Measurements from ENCODE around the gene MIEF1. TPM values are rescaled to one million over a fixed set of nuclear protein-coding genes. Genes with fewer than 3 reads are reported as not detected.

Gene MIEF1
- total and polyA plus RNA-seq, 2 experiments from 2014 or later = 13.2 to 40.1 TPM

DNA sequence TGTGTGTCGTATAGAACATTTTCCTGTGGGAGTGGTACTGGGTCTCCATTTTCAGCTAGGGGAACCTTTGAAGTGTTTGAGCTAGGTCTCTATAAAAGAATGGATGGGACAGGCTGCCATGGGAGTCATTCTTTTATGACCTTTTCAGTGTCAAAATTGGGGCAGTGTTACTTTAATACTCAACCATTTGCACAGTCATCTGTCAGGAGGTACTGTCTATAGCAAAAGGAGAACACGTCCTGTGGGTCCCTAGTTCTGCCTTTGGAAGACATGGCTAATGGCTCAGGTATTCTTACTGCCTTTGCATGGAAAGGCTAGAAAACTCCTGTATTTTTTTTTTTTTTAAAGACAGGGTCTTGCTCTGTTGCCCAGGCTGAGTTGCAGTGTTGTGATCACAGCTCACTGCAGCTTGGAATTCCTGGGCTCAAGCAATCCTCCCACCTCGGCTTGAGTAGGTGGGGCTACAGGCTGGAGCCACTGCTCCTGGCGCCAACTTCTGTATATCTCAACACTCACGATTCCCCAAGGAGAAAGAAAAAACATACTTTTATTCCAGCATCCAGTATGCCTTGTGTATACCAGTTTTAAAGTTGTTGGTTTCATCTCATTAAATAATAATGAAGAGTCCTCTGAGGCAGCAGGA is 16.2 kb downstream of the MIEF1 start (continued):
- TF ChIP-seq, protein P1, sequence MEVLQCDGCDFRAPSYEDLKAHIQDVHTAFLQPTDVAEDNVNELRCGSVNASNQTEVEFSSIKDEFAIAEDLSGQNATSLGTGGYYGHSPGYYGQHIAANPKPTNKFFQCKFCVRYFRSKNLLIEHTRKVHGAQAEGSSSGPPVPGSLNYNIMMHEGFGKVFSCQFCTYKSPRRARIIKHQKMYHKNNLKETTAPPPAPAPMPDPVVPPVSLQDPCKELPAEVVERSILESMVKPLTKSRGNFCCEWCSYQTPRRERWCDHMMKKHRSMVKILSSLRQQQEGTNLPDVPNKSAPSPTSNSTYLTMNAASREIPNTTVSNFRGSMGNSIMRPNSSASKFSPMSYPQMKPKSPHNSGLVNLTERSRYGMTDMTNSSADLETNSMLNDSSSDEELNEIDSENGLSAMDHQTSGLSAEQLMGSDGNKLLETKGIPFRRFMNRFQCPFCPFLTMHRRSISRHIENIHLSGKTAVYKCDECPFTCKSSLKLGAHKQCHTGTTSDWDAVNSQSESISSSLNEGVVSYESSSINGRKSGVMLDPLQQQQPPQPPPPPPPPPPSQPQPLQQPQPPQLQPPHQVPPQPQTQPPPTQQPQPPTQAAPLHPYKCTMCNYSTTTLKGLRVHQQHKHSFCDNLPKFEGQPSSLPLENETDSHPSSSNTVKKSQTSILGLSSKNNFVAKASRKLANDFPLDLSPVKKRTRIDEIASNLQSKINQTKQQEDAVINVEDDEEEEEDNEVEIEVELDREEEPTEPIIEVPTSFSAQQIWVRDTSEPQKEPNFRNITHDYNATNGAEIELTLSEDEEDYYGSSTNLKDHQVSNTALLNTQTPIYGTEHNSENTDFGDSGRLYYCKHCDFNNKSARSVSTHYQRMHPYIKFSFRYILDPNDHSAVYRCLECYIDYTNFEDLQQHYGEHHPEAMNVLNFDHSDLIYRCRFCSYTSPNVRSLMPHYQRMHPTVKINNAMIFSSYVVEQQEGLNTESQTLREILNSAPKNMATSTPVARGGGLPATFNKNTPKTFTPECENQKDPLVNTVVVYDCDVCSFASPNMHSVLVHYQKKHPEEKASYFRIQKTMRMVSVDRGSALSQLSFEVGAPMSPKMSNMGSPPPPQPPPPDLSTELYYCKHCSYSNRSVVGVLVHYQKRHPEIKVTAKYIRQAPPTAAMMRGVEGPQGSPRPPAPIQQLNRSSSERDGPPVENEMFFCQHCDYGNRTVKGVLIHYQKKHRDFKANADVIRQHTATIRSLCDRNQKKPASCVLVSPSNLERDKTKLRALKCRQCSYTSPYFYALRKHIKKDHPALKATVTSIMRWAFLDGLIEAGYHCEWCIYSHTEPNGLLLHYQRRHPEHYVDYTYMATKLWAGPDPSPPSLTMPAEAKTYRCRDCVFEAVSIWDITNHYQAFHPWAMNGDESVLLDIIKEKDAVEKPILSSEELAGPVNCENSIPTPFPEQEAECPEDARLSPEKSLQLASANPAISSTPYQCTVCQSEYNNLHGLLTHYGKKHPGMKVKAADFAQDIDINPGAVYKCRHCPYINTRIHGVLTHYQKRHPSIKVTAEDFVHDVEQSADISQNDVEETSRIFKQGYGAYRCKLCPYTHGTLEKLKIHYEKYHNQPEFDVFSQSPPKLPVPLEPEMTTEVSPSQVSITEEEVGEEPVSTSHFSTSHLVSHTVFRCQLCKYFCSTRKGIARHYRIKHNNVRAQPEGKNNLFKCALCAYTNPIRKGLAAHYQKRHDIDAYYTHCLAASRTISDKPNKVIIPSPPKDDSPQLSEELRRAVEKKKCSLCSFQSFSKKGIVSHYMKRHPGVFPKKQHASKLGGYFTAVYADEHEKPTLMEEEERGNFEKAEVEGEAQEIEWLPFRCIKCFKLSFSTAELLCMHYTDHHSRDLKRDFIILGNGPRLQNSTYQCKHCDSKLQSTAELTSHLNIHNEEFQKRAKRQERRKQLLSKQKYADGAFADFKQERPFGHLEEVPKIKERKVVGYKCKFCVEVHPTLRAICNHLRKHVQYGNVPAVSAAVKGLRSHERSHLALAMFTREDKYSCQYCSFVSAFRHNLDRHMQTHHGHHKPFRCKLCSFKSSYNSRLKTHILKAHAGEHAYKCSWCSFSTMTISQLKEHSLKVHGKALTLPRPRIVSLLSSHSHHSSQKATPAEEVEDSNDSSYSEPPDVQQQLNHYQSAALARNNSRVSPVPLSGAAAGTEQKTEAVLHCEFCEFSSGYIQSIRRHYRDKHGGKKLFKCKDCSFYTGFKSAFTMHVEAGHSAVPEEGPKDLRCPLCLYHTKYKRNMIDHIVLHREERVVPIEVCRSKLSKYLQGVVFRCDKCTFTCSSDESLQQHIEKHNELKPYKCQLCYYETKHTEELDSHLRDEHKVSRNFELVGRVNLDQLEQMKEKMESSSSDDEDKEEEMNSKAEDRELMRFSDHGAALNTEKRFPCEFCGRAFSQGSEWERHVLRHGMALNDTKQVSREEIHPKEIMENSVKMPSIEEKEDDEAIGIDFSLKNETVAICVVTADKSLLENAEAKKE (CRISPR knock-in tag; IDR thresholded peaks at IDR 0.05) = no peak
- TF ChIP-seq EZH2 (IDR thresholded peaks at IDR 0.05; ENCODE audit: low read depth, unreplicated experiment) = no peak
- TF ChIP-seq JUNB (IDR thresholded peaks at IDR 0.05; ENCODE audit: unreplicated experiment) = no peak
- TF ChIP-seq ZNF114 (CRISPR knock-in tag; IDR thresholded peaks at IDR 0.05) = no peak
- TF ChIP-seq CREB1 (CRISPR knock-in tag; IDR thresholded peaks at IDR 0.05; ENCODE audit: low read depth) = no peak

DNA sequence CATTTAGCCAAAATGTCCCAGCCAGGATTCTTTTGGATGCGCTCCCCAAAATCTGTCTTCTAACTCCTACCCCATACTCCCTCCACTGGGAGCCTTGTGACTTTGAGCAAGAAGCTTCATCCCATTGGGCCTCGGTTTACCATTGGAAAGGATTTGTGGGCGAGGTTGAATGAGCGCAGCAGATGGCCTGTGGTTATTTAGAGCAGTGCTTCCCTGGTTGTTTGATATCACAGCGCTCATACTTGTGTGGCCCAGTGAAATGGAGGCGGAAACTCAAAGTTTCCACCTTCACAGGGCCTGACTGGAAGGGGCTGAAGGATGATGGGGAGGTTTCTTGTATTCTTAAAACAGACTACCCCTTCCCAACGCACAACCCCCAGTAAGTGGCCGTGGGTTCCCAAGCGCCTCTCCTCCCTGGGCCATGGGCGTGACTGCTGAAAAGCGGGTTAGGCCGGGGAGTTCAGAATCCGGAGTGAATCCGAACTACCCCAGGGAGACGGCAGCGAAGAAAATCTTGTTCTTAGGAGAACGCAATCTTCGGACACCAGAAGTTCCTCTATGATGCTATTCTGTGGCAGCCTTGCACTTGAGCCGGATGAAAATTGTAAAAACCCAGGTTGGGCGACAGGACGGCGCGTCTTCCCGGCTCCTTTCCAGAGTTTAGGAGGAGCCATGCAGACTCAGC is 17.0 kb downstream of the MIEF1 start:
- Histone ChIP-seq H3F3A (replicated peaks; ENCODE audit: low read depth) (peaks cover 46% of the 10 kb centered on the region), H3K4me2 (peak overlapping the region; percentile 94), H3K36me3 (ENCODE audit: insufficient read depth) (peaks cover 46% of the 10 kb centered on the region), H4K20me1 (replicated peaks; ENCODE audit: insufficient read depth) (peaks cover 63% of the 10 kb centered on the region), H3K79me2 (replicated peaks; ENCODE audit: insufficient read depth) (peaks cover 34% of the 10 kb centered on the region), H3K4me3 (peak overlapping the region; percentile 97), H3K27me3 (ENCODE audit: insufficient read depth) (peaks cover 8% of the 10 kb centered on the region; the same call in 1 of the 2 replicates), H3K27ac (ENCODE audit: low read depth) (peak overlapping the region; percentile 91), H3K4me1 (ENCODE audit: insufficient read depth) (peaks cover 26% of the 10 kb centered on the region), H2AFZ (peak overlapping the region; percentile 1; the same call in 1 of the 2 replicates), H3K9me2 (ENCODE audit: insufficient read depth) (no peaks in the 10 kb centered on the region)
- H3K4me3 Mint-ChIP-seq = peak overlapping the region; percentile 92
- H3K9me3 Mint-ChIP-seq = peaks cover 9% of the 10 kb centered on the region; the same call in 2 of the 3 replicates
- peaks cover 28% of the 10 kb centered on the region for H3K4me1 Mint-ChIP-seq
- H3K27me3 Mint-ChIP-seq (ENCODE audit: insufficient read depth, low read depth, poor library complexity) = peaks cover 53% of the 10 kb centered on the region
- DNase-seq (ENCODE audit: low spot score) = no peak
- peak; percentile 2 for ATAC-seq
- peaks cover 75% of the 10 kb centered on the region for H3K36me3 Mint-ChIP-seq (ENCODE audit: low read depth)
- peak overlapping the region; percentile 94 for H3K27ac Mint-ChIP-seq
- TF ChIP-seq JUNB (IDR thresholded peaks at IDR 0.05; ENCODE audit: unreplicated experiment) = no peak
- no peak for TF ChIP-seq ETS1 (IDR thresholded peaks at IDR 0.05)
- TF ChIP-seq EZH2phosphoT487 (IDR thresholded peaks at IDR 0.05; ENCODE audit: unreplicated experiment) = no peak
- TF ChIP-seq CREB1 (CRISPR knock-in tag; IDR thresholded peaks at IDR 0.05; ENCODE audit: low read depth) = no peak
- TF ChIP-seq, protein P2, sequence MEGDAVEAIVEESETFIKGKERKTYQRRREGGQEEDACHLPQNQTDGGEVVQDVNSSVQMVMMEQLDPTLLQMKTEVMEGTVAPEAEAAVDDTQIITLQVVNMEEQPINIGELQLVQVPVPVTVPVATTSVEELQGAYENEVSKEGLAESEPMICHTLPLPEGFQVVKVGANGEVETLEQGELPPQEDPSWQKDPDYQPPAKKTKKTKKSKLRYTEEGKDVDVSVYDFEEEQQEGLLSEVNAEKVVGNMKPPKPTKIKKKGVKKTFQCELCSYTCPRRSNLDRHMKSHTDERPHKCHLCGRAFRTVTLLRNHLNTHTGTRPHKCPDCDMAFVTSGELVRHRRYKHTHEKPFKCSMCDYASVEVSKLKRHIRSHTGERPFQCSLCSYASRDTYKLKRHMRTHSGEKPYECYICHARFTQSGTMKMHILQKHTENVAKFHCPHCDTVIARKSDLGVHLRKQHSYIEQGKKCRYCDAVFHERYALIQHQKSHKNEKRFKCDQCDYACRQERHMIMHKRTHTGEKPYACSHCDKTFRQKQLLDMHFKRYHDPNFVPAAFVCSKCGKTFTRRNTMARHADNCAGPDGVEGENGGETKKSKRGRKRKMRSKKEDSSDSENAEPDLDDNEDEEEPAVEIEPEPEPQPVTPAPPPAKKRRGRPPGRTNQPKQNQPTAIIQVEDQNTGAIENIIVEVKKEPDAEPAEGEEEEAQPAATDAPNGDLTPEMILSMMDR (conservative IDR thresholded peaks at IDR 0.05; ENCODE audit: low read depth in 2 of 2) = no peak
- TF ChIP-seq STAT1 (IDR thresholded peaks at IDR 0.05; ENCODE audit: unreplicated experiment) = no peak
- no peak for TF ChIP-seq REST (IDR thresholded peaks at IDR 0.05; ENCODE audit: unreplicated experiment)

Data from GM23338 (cell line).